T-cell (primary cell): Measurements from ENCODE around the gene ATP6V0E1. TPM values are rescaled to one million over a fixed set of nuclear protein-coding genes. Genes with fewer than 3 reads are reported as not detected.
A peak's percentile ranks its signal among the peaks of the same experiment; 100 is the strongest.

Source experiments
- ATAC-seq, 4 experiments: fragments of 200-7000 bp in 3 of 4; fragments of 150-1000 bp in 1 of 4; cut with Tn5 transposase; replicated peaks in 1 of 4; 1 replicate in 3 of 4; 2 replicates in 1 of 4; pipeline ENCODE4 v1.10.0; 2021; ENCODE audit warnings: moderate library complexity in 3 of 4, mild to moderate bottlenecking in 2 of 4, moderate number of reproducible peaks in 1 of 4
- CTCF ChIA-PET, 2 donors: fragments of 300-600 bp; sonication (Branson Sonifier 250); formaldehyde crosslinking; loops; one replicate each; lab custom pipeline; 2022; ENCODE audit warnings: antibody characterized with exemption in 2 of 2; lab: Charles Lee
- POLR2A ChIA-PET, 2 donors: fragments of 300-600 bp; sonication (Branson Sonifier 250); formaldehyde crosslinking; loops; one replicate each; lab custom pipeline; 2022; ENCODE audit warnings: antibody characterized with exemption in 2 of 2; lab: Charles Lee
- DNase-seq, 35 experiments: peaks; one replicate each; pipeline versions ENCODE4 v3.0.0 to v3.0.0-alpha.2; 2013 to 2023
- H3K27ac ChIP-seq: one replicate; pipeline ENCODE4 v1.5.1; 2013; ENCODE audit warnings: low read length
- H3K27me3 ChIP-seq, 2 experiments: replicated peaks in 1 of 2; 1 replicate in 1 of 2; 2 replicates in 1 of 2; pipeline versions ENCODE4 v1.6.1 to v1.7.0; 2013; ENCODE audit warnings: low read length in 1 of 2, mixed read lengths in 1 of 2; ENCODE audit not compliant: control insufficient read depth in 2 of 2, insufficient read depth in 2 of 2; ENCODE audit errors: extremely low read depth in 1 of 2
- H3K36me3 ChIP-seq, 2 donors: 1 replicate in 1 of 2; 2 replicates in 1 of 2; pipeline versions ENCODE4 v1.6.1 to v1.7.0; 2013; ENCODE audit warnings: low read length in 1 of 2; ENCODE audit not compliant: control insufficient read depth in 2 of 2, insufficient read depth in 1 of 2; ENCODE audit errors: extremely low read depth in 1 of 2
- H3K4me1 ChIP-seq, 2 experiments: 1 replicate in 1 of 2; 2 replicates in 1 of 2; pipeline versions ENCODE4 v1.6.1 to v1.7.0; 2013; ENCODE audit warnings: low read length in 2 of 2, mixed read lengths in 1 of 2; ENCODE audit not compliant: insufficient read depth in 2 of 2, control insufficient read depth in 1 of 2; ENCODE audit errors: extremely low read depth in 1 of 2
- H3K4me3 ChIP-seq, 2 donors: 1 replicate in 1 of 2; 2 replicates in 1 of 2; pipeline versions ENCODE4 v1.5.1 to v1.7.0; 2013; ENCODE audit warnings: mild to moderate bottlenecking in 2 of 2, low read length in 1 of 2, moderate library complexity in 1 of 2; ENCODE audit not compliant: control insufficient read depth in 1 of 2; ENCODE audit errors: extremely low read depth in 1 of 2
- H3K9me3 ChIP-seq: 2 replicates; pipeline ENCODE4 v1.7.0; 2013
- H3K27ac Mint-ChIP-seq, 2 donors: one replicate each; pipeline ENCODE4 v1.8.0; 2020 to 2021; ENCODE audit warnings: mild to moderate bottlenecking in 2 of 2, mixed read lengths in 2 of 2
- H3K27me3 Mint-ChIP-seq, 2 donors: one replicate each; pipeline ENCODE4 v1.8.0; 2021 to 2022; ENCODE audit warnings: mixed read lengths in 2 of 2
- H3K36me3 Mint-ChIP-seq: one replicate; pipeline ENCODE4 v1.8.0; 2021; ENCODE audit warnings: mixed read lengths
- H3K4me1 Mint-ChIP-seq, 3 donors: one replicate each; pipeline ENCODE4 v1.8.0; 2020 to 2022; ENCODE audit warnings: mixed read lengths in 3 of 3, mild to moderate bottlenecking in 1 of 3
- H3K4me3 Mint-ChIP-seq, 3 donors: one replicate each; pipeline ENCODE4 v1.8.0; 2020 to 2022; ENCODE audit warnings: mild to moderate bottlenecking in 3 of 3, mixed read lengths in 3 of 3, moderate library complexity in 3 of 3
- H3K9me3 Mint-ChIP-seq, 3 donors: one replicate each; pipeline ENCODE4 v1.8.0; 2020 to 2022; ENCODE audit warnings: mixed read lengths in 3 of 3
- WGBS: methylation state at CpG from one replicate; pipeline ENCODE4 v1.1.5; 2013; ENCODE audit warnings: missing lambda C conversion rate; ENCODE audit not compliant: insufficient coverage; 5-methylcytosine and 5-hydroxymethylcytosine counted together
- total RNA-seq, 35 experiments: library from RNA in 6 of 35; stranded (reverse) in 6 of 35; fragments of 120-200 nt in 1 of 35; gene quantifications; one replicate each; pipeline versions ENCODE4 v1.2.1 to v1.2.4 and lab custom pipeline; 2013 to 2026

The ATP6V0E1 gene
- total RNA-seq, 5 donors from 2014 or later (not counting 1 experiment from before 2014, with no cell fraction given) = 81.6 to 156 (median 132) TPM

DNA sequence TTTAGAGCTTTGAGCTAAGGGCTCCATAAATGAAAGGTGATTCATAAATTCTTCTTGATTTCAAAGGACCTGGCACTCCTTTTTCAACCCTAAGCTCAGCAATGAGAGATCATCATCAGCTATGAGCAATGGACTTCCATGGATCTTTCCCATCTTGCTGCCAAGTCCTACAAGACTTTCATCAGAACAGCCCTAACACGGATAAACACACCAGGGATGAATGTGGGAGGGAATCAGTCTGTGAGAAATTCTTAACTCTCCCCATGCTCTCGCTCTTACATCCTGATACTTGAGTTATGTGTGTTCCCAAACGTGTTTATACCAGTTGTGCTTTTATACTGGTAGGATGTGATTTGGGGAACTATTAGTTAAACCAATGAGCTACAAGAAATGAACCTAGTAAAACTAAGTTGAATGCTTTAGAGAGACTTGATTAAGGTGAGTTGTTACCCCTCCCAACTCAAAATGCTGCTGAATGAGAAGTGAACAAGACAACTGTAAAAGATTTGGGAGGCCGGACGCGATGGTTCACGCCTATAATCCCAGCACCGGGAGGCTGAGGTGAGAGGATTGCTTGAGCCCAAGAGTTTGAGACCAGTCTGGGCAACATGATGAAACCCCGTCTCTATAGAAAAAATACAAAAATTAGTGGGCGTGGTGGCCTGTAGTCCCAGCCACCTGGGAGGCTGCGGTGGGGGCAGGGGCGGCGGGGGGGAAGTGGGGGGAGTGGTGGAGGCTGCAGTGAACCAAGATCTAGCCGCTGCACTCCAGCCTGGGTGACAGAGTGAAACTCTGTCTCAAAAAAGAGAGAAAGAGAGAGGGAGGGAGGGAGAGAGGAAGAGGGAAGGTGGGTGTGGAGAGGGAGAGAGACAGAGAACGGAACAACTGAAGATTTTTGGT, 29.5 kb upstream of the ATP6V0E1 start:
- Histone ChIP-seq H3K9me3 (no peaks in the 10 kb centered on the region), H3K4me3 (no peak overlapping the region), H3K4me1 (peaks cover 0 to 6% of the 10 kb centered on the region in 2 experiments), H3K27ac (no peak overlapping the region), H3K36me3 (peaks cover 8% of the 10 kb centered on the region in 2 donors), H3K27me3 (no peaks in the 10 kb centered on the region)
- no peaks in the 10 kb centered on the region for H3K9me3 Mint-ChIP-seq
- H3K4me1 Mint-ChIP-seq = peaks cover 6 to 11% (median 10%) of the 10 kb centered on the region in 3 donors
- no peaks in the 10 kb centered on the region for H3K27me3 Mint-ChIP-seq
- peaks cover 14% of the 10 kb centered on the region for H3K36me3 Mint-ChIP-seq
- DNase-seq = no peak
- no peak overlapping the region for H3K4me3 Mint-ChIP-seq
- POLR2A ChIA-PET = interaction anchor here in 1 of 2 donors (0.6 kb wide), 1 partner anchor 183 kb away, joined by 3 read pairs; no protein-coding TSS in a partner anchor
- no peak for ATAC-seq
- WGBS = 74% methylated on average over 5 of the region's 15 CpGs
- H3K27ac Mint-ChIP-seq = no peak overlapping the region
- CTCF ChIA-PET = no interaction called here

DNA sequence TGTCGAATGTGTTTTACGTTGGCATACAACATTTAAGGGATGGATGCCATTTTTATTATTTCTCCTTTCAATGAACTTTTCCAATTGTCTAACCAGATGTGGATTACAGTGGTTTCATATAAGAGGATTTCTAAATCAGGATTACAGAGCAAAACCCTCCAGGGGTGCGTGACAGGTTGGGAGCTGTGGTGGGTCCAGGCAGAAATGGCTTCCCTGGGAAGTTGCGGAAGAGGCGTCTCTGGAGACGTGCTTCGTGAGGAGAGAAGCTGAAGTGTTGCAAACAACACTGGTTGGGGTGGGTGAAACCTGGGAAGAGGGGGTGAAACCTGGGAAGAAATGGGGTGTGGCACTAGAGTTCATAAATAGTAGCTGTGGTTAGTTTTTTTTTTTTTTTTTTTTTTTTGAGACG, 28.8 kb upstream of the ATP6V0E1 start:
- H3K36me3 Mint-ChIP-seq = peaks cover 11% of the 10 kb centered on the region
- Histone ChIP-seq H3K9me3 (no peaks in the 10 kb centered on the region), H3K4me1 (peaks cover 0 to 11% of the 10 kb centered on the region in 2 experiments), H3K36me3 (peaks cover 6 to 8% of the 10 kb centered on the region in 2 donors), H3K4me3 (no peak overlapping the region), H3K27ac (no peak overlapping the region), H3K27me3 (no peaks in the 10 kb centered on the region)
- H3K4me3 Mint-ChIP-seq = no peak overlapping the region
- POLR2A ChIA-PET = no interaction called here
- 85% methylated on average over 5 of the region's 8 CpGs for WGBS
- DNase-seq = no peak
- no peaks in the 10 kb centered on the region for H3K27me3 Mint-ChIP-seq
- CTCF ChIA-PET = no interaction called here
- ATAC-seq = no peak
- H3K27ac Mint-ChIP-seq = no peak overlapping the region
- H3K9me3 Mint-ChIP-seq = no peaks in the 10 kb centered on the region
- H3K4me1 Mint-ChIP-seq = peaks cover 12 to 18% (median 17%) of the 10 kb centered on the region in 3 donors

DNA sequence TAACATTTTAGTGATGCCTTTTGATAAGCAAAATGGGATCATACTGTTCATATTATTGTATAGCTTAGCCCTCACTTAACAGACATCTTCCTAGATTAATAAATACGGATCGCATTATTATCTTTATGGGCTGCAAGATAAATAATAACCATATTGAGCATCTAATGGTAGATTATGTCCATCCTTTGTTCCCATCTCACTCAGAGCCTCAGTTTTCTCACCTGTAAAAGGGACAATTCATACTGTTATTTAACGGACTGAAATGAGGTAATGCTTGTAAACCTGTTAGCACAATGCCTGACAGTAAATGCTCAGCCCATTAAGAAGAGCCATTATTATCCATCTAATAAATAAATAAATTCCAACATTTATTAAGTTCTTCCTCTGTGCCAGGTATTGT, 27.3 kb upstream of the ATP6V0E1 start:
- CTCF ChIA-PET = no interaction called here

DNA sequence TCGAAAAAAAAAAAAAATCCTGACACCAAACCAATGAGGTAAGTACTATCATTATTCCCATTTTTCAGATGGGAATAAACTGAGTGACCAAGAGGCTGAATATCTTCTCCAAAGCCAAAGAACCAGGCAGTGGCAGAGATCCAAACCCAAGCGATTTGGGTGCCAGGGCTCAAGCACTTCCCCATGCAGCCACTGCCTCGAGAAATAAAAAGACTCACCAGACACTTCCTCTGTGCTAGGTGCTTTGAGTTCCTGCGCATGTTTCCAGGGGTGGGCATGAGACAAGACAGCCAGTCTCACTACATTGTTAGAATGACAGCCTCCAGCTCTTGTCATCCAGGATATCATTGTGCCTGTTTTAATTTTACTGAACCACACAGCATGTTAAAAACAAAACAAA, 26.6 kb upstream of the ATP6V0E1 start:
- no peaks in the 10 kb centered on the region for H3K27me3 ChIP-seq
- DNase-seq (peak in 1 of 35 experiments; percentile 23), ATAC-seq (no peak)
- no peak overlapping the region for H3K27ac Mint-ChIP-seq
- H3K27ac ChIP-seq = no peak overlapping the region
- H3K9me3 ChIP-seq = no peaks in the 10 kb centered on the region
- CTCF ChIA-PET = no interaction called here
- peaks cover 29 to 34% (median 30%) of the 10 kb centered on the region in 3 donors for H3K4me1 Mint-ChIP-seq
- POLR2A ChIA-PET = no interaction called here
- WGBS = 25% methylated on average over 4 of the region's 4 CpGs
- H3K36me3 Mint-ChIP-seq = peaks cover 6% of the 10 kb centered on the region
- peak overlapping the region; percentile 13 to 98 (median 68) for H3K4me3 Mint-ChIP-seq
- no peaks in the 10 kb centered on the region for H3K27me3 Mint-ChIP-seq
- H3K4me3 ChIP-seq = no peak overlapping the region
- H3K36me3 ChIP-seq = peaks cover 0 to 4% of the 10 kb centered on the region in 2 donors
- H3K4me1 ChIP-seq = peaks cover 6 to 19% of the 10 kb centered on the region in 2 experiments
- no peaks in the 10 kb centered on the region for H3K9me3 Mint-ChIP-seq

More for the DNA sequence above, 27.3 kb upstream of the ATP6V0E1 start:
- H3K4me3 ChIP-seq = no peak overlapping the region
- Mint-ChIP-seq H3K4me1 (peaks cover 23 to 28% (median 27%) of the 10 kb centered on the region in 3 donors), H3K4me3 (no peak overlapping the region), H3K36me3 (peaks cover 3% of the 10 kb centered on the region), H3K27ac (no peak overlapping the region), H3K27me3 (no peaks in the 10 kb centered on the region), H3K9me3 (no peaks in the 10 kb centered on the region)
- no peak overlapping the region for H3K27ac ChIP-seq
- H3K4me1 ChIP-seq = peaks cover 6 to 19% of the 10 kb centered on the region in 2 experiments
- no peaks in the 10 kb centered on the region for H3K27me3 ChIP-seq
- DNase-seq (no peak), ATAC-seq (no peak)
- no CpG with 5 or more reads among the region's 3 CpGs for WGBS
- POLR2A ChIA-PET = no interaction called here
- H3K36me3 ChIP-seq = peaks cover 4 to 5% of the 10 kb centered on the region in 2 donors
- no peaks in the 10 kb centered on the region for H3K9me3 ChIP-seq

DNA sequence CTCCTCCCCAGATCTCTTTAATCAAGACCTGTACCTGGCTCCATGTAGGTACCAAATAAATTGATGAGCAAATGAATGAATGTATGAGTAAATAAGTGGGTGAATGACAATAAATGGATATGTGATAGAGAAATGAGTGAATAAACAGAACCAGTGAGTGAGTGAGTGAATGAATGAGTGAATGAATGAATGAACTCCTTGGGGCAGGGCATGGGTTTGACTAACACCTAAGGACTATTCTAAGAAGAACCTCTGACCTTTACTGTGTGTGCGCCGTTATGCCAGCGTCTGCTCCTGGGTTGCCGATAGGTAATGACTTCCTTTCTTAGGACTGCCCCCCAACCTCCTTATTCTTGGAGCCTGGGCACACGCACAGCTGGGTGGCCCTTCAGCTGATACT, 26.1 kb upstream of the ATP6V0E1 start:
- Histone ChIP-seq H3K27me3 (no peaks in the 10 kb centered on the region), H3K4me1 (peaks cover 6 to 19% of the 10 kb centered on the region in 2 experiments), H3K4me3 (no peak overlapping the region), H3K27ac (no peak overlapping the region), H3K36me3 (peaks cover 0 to 4% of the 10 kb centered on the region in 2 donors), H3K9me3 (no peaks in the 10 kb centered on the region)
- no peak for DNase-seq
- Mint-ChIP-seq H3K27me3 (no peaks in the 10 kb centered on the region), H3K27ac (no peak overlapping the region), H3K9me3 (no peaks in the 10 kb centered on the region), H3K4me1 (peaks cover 30 to 36% (median 30%) of the 10 kb centered on the region in 3 donors), H3K36me3 (peaks cover 8% of the 10 kb centered on the region), H3K4me3 (peak overlapping the region; percentile 13 to 98 (median 68))
- POLR2A ChIA-PET = no interaction called here
- CTCF ChIA-PET = no interaction called here
- no peak for ATAC-seq
- WGBS = 80% methylated on average over 5 of the region's 5 CpGs

DNA sequence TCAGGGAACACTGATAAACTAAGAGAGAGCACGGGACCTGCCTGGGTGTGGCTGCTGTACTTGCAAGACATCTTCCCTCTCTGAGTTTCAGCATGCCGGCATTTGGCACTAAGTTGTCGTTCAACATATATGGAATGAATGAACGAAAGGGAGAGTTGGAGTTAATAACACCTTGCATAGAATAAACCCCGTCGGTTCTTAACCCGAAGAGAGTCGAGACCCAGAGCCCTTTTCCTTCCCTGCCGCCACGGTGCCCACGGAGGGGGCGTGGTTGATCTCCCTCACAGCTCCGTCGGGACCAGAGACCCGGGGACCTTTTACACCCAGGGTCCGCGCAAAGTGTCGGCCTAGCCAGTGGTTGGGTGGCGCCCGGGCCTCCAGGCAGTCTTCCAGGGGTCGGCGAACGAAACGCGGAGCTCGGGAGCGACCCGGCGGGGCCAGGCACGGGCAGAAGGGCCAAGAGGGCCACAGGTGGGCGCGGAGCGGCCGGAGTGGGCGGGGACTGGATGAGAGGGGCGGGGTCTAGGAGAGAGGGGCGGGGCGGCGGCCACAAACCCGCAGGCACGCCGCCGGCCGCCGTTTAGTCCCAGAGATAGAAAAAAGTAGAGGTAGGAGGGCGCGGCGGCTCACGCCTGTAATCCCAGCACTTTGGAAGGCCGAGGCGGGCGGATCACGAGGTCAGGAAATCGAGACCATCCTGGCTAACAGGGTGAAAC, 25.1 kb upstream of the ATP6V0E1 start:
- Histone ChIP-seq H3K27ac (peak overlapping the region; percentile 83), H3K4me3 (peak overlapping the region; percentile 96 to 98), H3K27me3 (no peaks in the 10 kb centered on the region), H3K4me1 (peaks cover 6 to 19% of the 10 kb centered on the region in 2 experiments), H3K9me3 (no peaks in the 10 kb centered on the region), H3K36me3 (peaks cover 0 to 4% of the 10 kb centered on the region in 2 donors)
- CTCF ChIA-PET = interaction anchor here (0.6 to 1.8 kb wide), 11 partner anchors 24 to 954 kb away, joined by 3 to 7 read pairs (median 4); partner anchors contain the start of genes ATP6V0E1 (in 1 of the 2) and BOD1 (in 1 of the 2)
- Mint-ChIP-seq H3K27me3 (no peaks in the 10 kb centered on the region), H3K4me3 (peak overlapping the region; percentile 92 to 98 (median 95)), H3K36me3 (peaks cover 10% of the 10 kb centered on the region), H3K27ac (peak overlapping the region; percentile 95 to 97), H3K4me1 (peaks cover 30 to 36% (median 30%) of the 10 kb centered on the region in 3 donors), H3K9me3 (no peaks in the 10 kb centered on the region)
- POLR2A ChIA-PET = interaction anchor here (0.6 to 1.0 kb wide), 5 partner anchors 9 to 1542 kb away, joined by 3 to 10 read pairs (median 4); no protein-coding TSS in a partner anchor
- DNase-seq (peak in 34 of 35 experiments; percentile 8 to 75 (median 41)), ATAC-seq (peak; percentile 69 to 77 (median 74))
- 4% methylated on average over 24 of the region's 54 CpGs for WGBS
